HCT116 (cell line): ENCODE results near the gene RPL6. TPM values are rescaled to one million over a fixed set of nuclear protein-coding genes. Genes with fewer than 3 reads are reported as not detected.

Source experiments
- ATAC-seq: fragments of 200-7000 bp; cut with Tn5 transposase; 2 replicates; pipeline ENCODE4 v1.9.1; 2020; ENCODE audit warnings: mild to moderate bottlenecking, moderate library complexity
- BruUV-seq: library from RNA; stranded (reverse); fragments of 400-500 nt; replicated peaks from 2 replicates; lab custom pipeline; 2021; lab: Mats Ljungman, UMichigan
- CTCF ChIA-PET: fragments of 300-600 bp; sonication (Branson Sonifier 250); formaldehyde crosslinking; loops from one replicate; lab custom pipeline; 2021; ENCODE audit warnings: antibody characterized with exemption; lab: Charles Lee
- POLR2A ChIA-PET: fragments of 300-600, 350-600 bp; sonication (Branson Sonifier 250); formaldehyde crosslinking; loops from one replicate; lab custom pipeline; 2021; ENCODE audit warnings: antibody characterized with exemption; lab: Charles Lee
- RAD21 ChIA-PET, 2 experiments: fragments of 300-600 bp; sonication (Branson Sonifier 250); formaldehyde crosslinking; loops; one replicate each; lab custom pipeline; 2023; ENCODE audit warnings: low total read pairs in 2 of 2; ENCODE audit not compliant: uncharacterized antibody in 2 of 2, unreplicated experiment in 2 of 2, low non-redundant PET in 1 of 2; lab: Charles Lee
- DNase-seq: peaks from one replicate; pipeline ENCODE4 v3.0.0-alpha.2; 2010; ENCODE audit warnings: low read depth, low spot score
- H2AFZ ChIP-seq: fragments of 200-600 bp; shearing (Covaris generic), sonication (generic); 2 replicates; pipeline ENCODE4 v1.6.1; 2017; ENCODE audit warnings: low read depth, mixed run types, mixed read lengths, antibody characterized with exemption, low read length; ENCODE audit not compliant: poor library complexity, severe bottlenecking
- H3K27ac ChIP-seq: 2 replicates; pipeline ENCODE4 v1.5.1; 2012; ENCODE audit warnings: low read depth, low read length
- H3K27me3 ChIP-seq: fragments of 200-600 bp; sonication (generic); 2 replicates; pipeline ENCODE4 v1.6.1; 2016; ENCODE audit warnings: mixed run types, low read length, mixed read lengths; ENCODE audit not compliant: insufficient read depth
- H3K36me3 ChIP-seq, 2 experiments: fragments of 200-500 bp in 1 of 2; fragments of 200-600 bp in 1 of 2; sonication (Bioruptor generic) in 1 of 2; sonication (generic) in 1 of 2; 2 replicates each; pipeline versions ENCODE4 v1.5.1 to v1.6.1; 2014 to 2016; ENCODE audit warnings: low read length in 2 of 2, inconsistent platforms in 1 of 2, mixed read lengths in 1 of 2, mixed run types in 1 of 2; ENCODE audit not compliant: insufficient read depth in 2 of 2, control insufficient read depth in 1 of 2
- H3K4me1 ChIP-seq, 2 experiments: fragments of 200-600 bp in 1 of 2; sonication (generic) in 1 of 2; 2 replicates each; pipeline versions ENCODE4 v1.5.1 to v1.6.1; 2012 to 2017; ENCODE audit warnings: low read length in 2 of 2, inconsistent platforms in 1 of 2, mild to moderate bottlenecking in 1 of 2, mixed read lengths in 1 of 2, mixed run types in 1 of 2, moderate library complexity in 1 of 2; ENCODE audit not compliant: insufficient read depth in 2 of 2, control insufficient read depth in 1 of 2
- H3K4me2 ChIP-seq: fragments of 200-600 bp; sonication (generic); 2 replicates; pipeline ENCODE4 v1.6.1; 2017; ENCODE audit warnings: mixed run types, low read length, mixed read lengths
- H3K4me3 ChIP-seq, 2 experiments: fragments of 200-600 bp in 1 of 2; sonication (generic) in 1 of 2; replicated peaks in 1 of 2; 2 replicates each; pipeline ENCODE4 v1.5.1; 2011 to 2016; ENCODE audit warnings: low read length in 2 of 2, control low read depth in 1 of 2, low read depth in 1 of 2, mild to moderate bottlenecking in 1 of 2, mixed read lengths in 1 of 2, mixed run types in 1 of 2
- H3K79me2 ChIP-seq: fragments of 200-600 bp; sonication (generic); 2 replicates; pipeline ENCODE4 v1.6.1; 2017; ENCODE audit warnings: mild to moderate bottlenecking, mixed run types, low read length, moderate library complexity, mixed read lengths; ENCODE audit not compliant: insufficient read depth
- H3K9ac ChIP-seq: fragments of 200-600 bp; sonication (generic); 2 replicates; pipeline ENCODE4 v1.6.1; 2016; ENCODE audit warnings: low read length, mixed read lengths
- H3K9me2 ChIP-seq: fragments of 200-600 bp; sonication (generic), shearing (Covaris generic); 2 replicates; pipeline ENCODE4 v1.6.1; 2017; ENCODE audit warnings: mixed run types, mild to moderate bottlenecking, moderate library complexity; ENCODE audit not compliant: insufficient read depth
- H3K9me3 ChIP-seq, 2 experiments: fragments of 200-500 bp in 1 of 2; fragments of 200-600 bp in 1 of 2; sonication (Bioruptor generic) in 1 of 2; sonication (generic) in 1 of 2; 2 replicates each; pipeline ENCODE4 v1.6.1; 2014 to 2017; ENCODE audit warnings: low read length in 2 of 2, mixed read lengths in 2 of 2, inconsistent platforms in 1 of 2, low read depth in 1 of 2, mild to moderate bottlenecking in 1 of 2, mixed run types in 1 of 2, moderate library complexity in 1 of 2; ENCODE audit not compliant: control insufficient read depth in 1 of 2, insufficient read depth in 1 of 2
- H4K20me1 ChIP-seq: fragments of 200-600 bp; sonication (generic), shearing (Covaris generic); 2 replicates; pipeline ENCODE4 v1.6.1; 2017; ENCODE audit warnings: mixed run types, mild to moderate bottlenecking, moderate library complexity; ENCODE audit not compliant: insufficient read depth
- CBX3 ChIP-seq: IDR thresholded peaks from 2 replicates; pipeline ENCODE4 v1.6.1; 2012; ENCODE audit warnings: low read depth
- CEBPB ChIP-seq: IDR thresholded peaks from 2 replicates; pipeline ENCODE4 v1.6.1; 2012; ENCODE audit warnings: low read depth
- EGR1 ChIP-seq: IDR thresholded peaks from 2 replicates; pipeline ENCODE4 v1.6.1; 2012; ENCODE audit warnings: low read depth
- ELF1 ChIP-seq: IDR thresholded peaks from 2 replicates; pipeline ENCODE4 v1.6.1; 2012; ENCODE audit warnings: low read depth, borderline replicate concordance
- EZH2 ChIP-seq: fragments of 200-600 bp; sonication (generic); IDR thresholded peaks from 2 replicates; pipeline ENCODE4 v1.6.1; 2017; ENCODE audit warnings: antibody characterized with exemption, mixed run types
- EZH2phosphoT487 ChIP-seq: fragments of 200-600 bp; IDR thresholded peaks from 2 replicates; pipeline ENCODE4 v1.6.1; 2018; ENCODE audit warnings: antibody characterized with exemption, borderline replicate concordance
- FOSL1 ChIP-seq: IDR thresholded peaks from 2 replicates; pipeline ENCODE4 v1.6.1; 2012; ENCODE audit warnings: low read depth
- JUND ChIP-seq: IDR thresholded peaks from 2 replicates; pipeline ENCODE4 v1.6.1; 2012
- POLR2A ChIP-seq: IDR thresholded peaks from 2 replicates; pipeline ENCODE4 v1.7.0; 2011; ENCODE audit warnings: borderline replicate concordance; ENCODE audit not compliant: insufficient read depth, insufficient read length; ENCODE audit errors: extremely low read depth
- RAD21 ChIP-seq: IDR thresholded peaks from 2 replicates; pipeline ENCODE4 v1.6.1; 2012; ENCODE audit warnings: low read depth, mild to moderate bottlenecking
- SIN3A ChIP-seq: IDR thresholded peaks from 2 replicates; pipeline ENCODE4 v1.6.1; 2012; ENCODE audit warnings: low read depth
- SP1 ChIP-seq: IDR thresholded peaks from 2 replicates; pipeline ENCODE4 v1.6.1; 2012; ENCODE audit warnings: low read depth
- SRF ChIP-seq: IDR thresholded peaks from 2 replicates; pipeline ENCODE4 v1.6.1; 2012; ENCODE audit warnings: low read depth
- TCF7L2 ChIP-seq: IDR thresholded peaks from 2 replicates; pipeline ENCODE4 v1.7.0; 2011; ENCODE audit warnings: borderline replicate concordance, inconsistent platforms; ENCODE audit not compliant: insufficient read depth, insufficient read length; ENCODE audit errors: extremely low read depth
- ZNF274 ChIP-seq: fragments of 200-500 bp; sonication (Bioruptor generic); IDR thresholded peaks from 2 replicates; pipeline ENCODE4 v1.6.1; 2014; ENCODE audit warnings: mild to moderate bottlenecking, low read depth, low read length, inconsistent platforms
- intact Hi-C: fragments of 100-400 bp; cut with micrococcal nuclease; formaldehyde crosslinking; loops from 2 replicates; pipeline ENCODE4 v1.10.0; 2022
- total RNA-seq: library from RNA; stranded (reverse); gene quantifications from one replicate; pipeline ENCODE4 v1.2.1, GENCODE V29; 2021; ENCODE audit not compliant: unreplicated experiment
- TF ChIP-seq, protein P1 (sequence below): IDR thresholded peaks from 2 replicates; pipeline ENCODE4 v1.6.1; 2011; ENCODE audit warnings: mild to moderate bottlenecking, low read length, moderate library complexity; ENCODE audit not compliant: insufficient replicate concordance; ENCODE audit errors: extremely low read depth
- TF ChIP-seq, protein P2 (sequence below), 3 experiments: fragments of 200-600 bp in 1 of 3; sonication (generic) in 1 of 3; IDR thresholded peaks in 2 of 3; conservative IDR thresholded peaks in 1 of 3; 2 replicates each; pipeline ENCODE4 v1.5.1; 2012 to 2017; ENCODE audit warnings: low read depth in 2 of 3, low read length in 2 of 3, antibody characterized with exemption in 1 of 3, borderline replicate concordance in 1 of 3, control low read depth in 1 of 3, mild to moderate bottlenecking in 1 of 3, mixed read lengths in 1 of 3, mixed run types in 1 of 3, moderate library complexity in 1 of 3; ENCODE audit not compliant: insufficient read depth in 1 of 3
- TF ChIP-seq, protein P3 (sequence below): IDR thresholded peaks from 2 replicates; pipeline ENCODE4 v1.6.1; 2012; ENCODE audit warnings: low read depth

RPL6 gene
- total RNA-seq, 1 experiment from 2014 or later = 1,845 TPM

DNA sequence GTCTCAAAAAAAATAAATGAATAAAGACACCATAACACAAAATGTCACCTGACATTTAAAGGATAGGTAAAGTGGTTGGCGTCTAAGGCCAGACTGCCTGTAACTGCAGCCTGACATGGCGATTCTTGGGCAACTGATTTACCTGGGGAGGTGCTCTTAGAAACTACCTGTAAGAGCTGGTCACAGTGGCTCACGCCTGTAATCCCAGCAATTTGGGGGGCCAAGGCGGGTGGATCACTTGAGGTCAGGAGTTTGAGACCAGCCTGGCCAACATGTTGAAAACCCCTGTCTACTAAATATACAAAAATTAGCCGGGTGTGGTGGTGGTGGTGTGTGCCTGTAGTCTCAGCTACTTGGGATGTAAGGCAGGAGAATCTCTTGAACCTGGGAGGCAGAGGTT, 8.4 kb downstream of the RPL6 start:
- ATAC-seq (no peak), DNase-seq (no peak)
- H3K36me3 ChIP-seq = peaks cover 11 to 19% of the 10 kb centered on the region in 2 experiments
- intact Hi-C loops = no loop called here
- no peak overlapping the region for H3K27ac ChIP-seq
- RAD21 ChIA-PET = no interaction called here
- no peaks in the 10 kb centered on the region for H3K27me3 ChIP-seq
- H3K9me2 ChIP-seq = no peaks in the 10 kb centered on the region
- POLR2A ChIA-PET = no interaction called here
- no peak overlapping the region for H3K9ac ChIP-seq
- peaks cover 3% of the 10 kb centered on the region; the same call in 1 of the 2 replicates for H3K79me2 ChIP-seq
- H3K9me3 ChIP-seq = no peaks in the 10 kb centered on the region
- CTCF ChIA-PET = interaction anchor here (0.6 kb wide), 1 partner anchor 1980 kb away, joined by 3 read pairs; no protein-coding TSS in a partner anchor
- BruUV-seq = no TSS peak
- H4K20me1 ChIP-seq = peaks cover 10% of the 10 kb centered on the region; the same call in 1 of the 2 replicates
- TF ChIP-seq RAD21 = no peak
- no peak for TF ChIP-seq POLR2A
- TF ChIP-seq EGR1 = no peak
- TF ChIP-seq JUND = no peak
- TF ChIP-seq SIN3A = no peak
- no peak for TF ChIP-seq SRF
- no peak for TF ChIP-seq EZH2
- TF ChIP-seq ZNF274 = no peak
- TF ChIP-seq CBX3 = no peak
- no peak for TF ChIP-seq EZH2phosphoT487
- TF ChIP-seq SP1 = no peak
- TF ChIP-seq TCF7L2 = no peak
- TF ChIP-seq, protein P1, sequence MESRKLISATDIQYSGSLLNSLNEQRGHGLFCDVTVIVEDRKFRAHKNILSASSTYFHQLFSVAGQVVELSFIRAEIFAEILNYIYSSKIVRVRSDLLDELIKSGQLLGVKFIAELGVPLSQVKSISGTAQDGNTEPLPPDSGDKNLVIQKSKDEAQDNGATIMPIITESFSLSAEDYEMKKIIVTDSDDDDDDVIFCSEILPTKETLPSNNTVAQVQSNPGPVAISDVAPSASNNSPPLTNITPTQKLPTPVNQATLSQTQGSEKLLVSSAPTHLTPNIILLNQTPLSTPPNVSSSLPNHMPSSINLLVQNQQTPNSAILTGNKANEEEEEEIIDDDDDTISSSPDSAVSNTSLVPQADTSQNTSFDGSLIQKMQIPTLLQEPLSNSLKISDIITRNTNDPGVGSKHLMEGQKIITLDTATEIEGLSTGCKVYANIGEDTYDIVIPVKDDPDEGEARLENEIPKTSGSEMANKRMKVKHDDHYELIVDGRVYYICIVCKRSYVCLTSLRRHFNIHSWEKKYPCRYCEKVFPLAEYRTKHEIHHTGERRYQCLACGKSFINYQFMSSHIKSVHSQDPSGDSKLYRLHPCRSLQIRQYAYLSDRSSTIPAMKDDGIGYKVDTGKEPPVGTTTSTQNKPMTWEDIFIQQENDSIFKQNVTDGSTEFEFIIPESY = no peak
- TF ChIP-seq, protein P2, sequence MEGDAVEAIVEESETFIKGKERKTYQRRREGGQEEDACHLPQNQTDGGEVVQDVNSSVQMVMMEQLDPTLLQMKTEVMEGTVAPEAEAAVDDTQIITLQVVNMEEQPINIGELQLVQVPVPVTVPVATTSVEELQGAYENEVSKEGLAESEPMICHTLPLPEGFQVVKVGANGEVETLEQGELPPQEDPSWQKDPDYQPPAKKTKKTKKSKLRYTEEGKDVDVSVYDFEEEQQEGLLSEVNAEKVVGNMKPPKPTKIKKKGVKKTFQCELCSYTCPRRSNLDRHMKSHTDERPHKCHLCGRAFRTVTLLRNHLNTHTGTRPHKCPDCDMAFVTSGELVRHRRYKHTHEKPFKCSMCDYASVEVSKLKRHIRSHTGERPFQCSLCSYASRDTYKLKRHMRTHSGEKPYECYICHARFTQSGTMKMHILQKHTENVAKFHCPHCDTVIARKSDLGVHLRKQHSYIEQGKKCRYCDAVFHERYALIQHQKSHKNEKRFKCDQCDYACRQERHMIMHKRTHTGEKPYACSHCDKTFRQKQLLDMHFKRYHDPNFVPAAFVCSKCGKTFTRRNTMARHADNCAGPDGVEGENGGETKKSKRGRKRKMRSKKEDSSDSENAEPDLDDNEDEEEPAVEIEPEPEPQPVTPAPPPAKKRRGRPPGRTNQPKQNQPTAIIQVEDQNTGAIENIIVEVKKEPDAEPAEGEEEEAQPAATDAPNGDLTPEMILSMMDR (IDR thresholded peaks at IDR 0.05 in 2 of 3, conservative IDR thresholded peaks at IDR 0.05 in 1 of 3; ENCODE audit: borderline replicate concordance in 1 of 3, insufficient read depth in 1 of 3, low read depth in 2 of 3, low read length in 2 of 3) = no peak
- TF ChIP-seq ELF1 = no peak
- TF ChIP-seq, protein P3, sequence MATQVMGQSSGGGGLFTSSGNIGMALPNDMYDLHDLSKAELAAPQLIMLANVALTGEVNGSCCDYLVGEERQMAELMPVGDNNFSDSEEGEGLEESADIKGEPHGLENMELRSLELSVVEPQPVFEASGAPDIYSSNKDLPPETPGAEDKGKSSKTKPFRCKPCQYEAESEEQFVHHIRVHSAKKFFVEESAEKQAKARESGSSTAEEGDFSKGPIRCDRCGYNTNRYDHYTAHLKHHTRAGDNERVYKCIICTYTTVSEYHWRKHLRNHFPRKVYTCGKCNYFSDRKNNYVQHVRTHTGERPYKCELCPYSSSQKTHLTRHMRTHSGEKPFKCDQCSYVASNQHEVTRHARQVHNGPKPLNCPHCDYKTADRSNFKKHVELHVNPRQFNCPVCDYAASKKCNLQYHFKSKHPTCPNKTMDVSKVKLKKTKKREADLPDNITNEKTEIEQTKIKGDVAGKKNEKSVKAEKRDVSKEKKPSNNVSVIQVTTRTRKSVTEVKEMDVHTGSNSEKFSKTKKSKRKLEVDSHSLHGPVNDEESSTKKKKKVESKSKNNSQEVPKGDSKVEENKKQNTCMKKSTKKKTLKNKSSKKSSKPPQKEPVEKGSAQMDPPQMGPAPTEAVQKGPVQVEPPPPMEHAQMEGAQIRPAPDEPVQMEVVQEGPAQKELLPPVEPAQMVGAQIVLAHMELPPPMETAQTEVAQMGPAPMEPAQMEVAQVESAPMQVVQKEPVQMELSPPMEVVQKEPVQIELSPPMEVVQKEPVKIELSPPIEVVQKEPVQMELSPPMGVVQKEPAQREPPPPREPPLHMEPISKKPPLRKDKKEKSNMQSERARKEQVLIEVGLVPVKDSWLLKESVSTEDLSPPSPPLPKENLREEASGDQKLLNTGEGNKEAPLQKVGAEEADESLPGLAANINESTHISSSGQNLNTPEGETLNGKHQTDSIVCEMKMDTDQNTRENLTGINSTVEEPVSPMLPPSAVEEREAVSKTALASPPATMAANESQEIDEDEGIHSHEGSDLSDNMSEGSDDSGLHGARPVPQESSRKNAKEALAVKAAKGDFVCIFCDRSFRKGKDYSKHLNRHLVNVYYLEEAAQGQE = no peak
- TF ChIP-seq FOSL1 = no peak
- no peak for TF ChIP-seq CEBPB
- no peak overlapping the region for H2AFZ ChIP-seq
- H3K4me1 ChIP-seq = no peaks in the 10 kb centered on the region
- H3K4me2 ChIP-seq = no peak overlapping the region
- H3K4me3 ChIP-seq = no peak overlapping the region
